NCI-H2196 treated with DMSO at 0.1 percent for 48 hours (cell line): Measurements from ENCODE around the gene SHC3.

Source experiments
- DNase-seq: peaks from one replicate; lab custom pipeline; 2025; ENCODE audit not compliant: unreplicated experiment; lab: John Stamatoyannopoulos, UW

Gene SHC3

GRCh38 chr9:89029788-89030187, 148.8 kb downstream of the SHC3 start:
- no peak for DNase-seq

- DNase-seq: no peak
Measured at GRCh38 chr9:89026876-89027275, 151.7 kb downstream of the SHC3 start.

GRCh38 chr9:89025553-89025952, 153.1 kb downstream of the SHC3 start:
- DNase-seq: no peak

- DNase-seq: no peak
Measured at GRCh38 chr9:89024727-89025126, 153.9 kb downstream of the SHC3 start.

DNA sequence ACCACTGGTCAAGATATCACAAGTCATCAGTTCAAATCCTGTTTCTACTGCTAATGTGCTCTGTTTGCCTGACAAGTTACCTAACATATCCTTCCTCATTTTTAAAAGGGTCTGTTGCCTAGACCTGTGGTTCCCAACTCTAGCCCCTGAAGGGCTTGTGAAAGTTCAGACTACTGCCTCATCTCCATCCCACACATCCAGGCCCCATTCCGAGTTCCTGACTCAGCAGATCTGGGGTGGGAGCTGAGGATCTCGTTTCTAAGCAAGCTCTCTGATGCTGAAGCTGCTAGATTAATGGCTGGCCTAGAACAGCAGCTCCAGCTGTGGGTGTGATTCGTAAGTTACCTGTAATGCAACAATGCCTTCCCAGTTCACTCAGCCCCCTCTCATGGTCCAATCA, 154.9 kb downstream of the SHC3 start:
- DNase-seq: no peak

DNA sequence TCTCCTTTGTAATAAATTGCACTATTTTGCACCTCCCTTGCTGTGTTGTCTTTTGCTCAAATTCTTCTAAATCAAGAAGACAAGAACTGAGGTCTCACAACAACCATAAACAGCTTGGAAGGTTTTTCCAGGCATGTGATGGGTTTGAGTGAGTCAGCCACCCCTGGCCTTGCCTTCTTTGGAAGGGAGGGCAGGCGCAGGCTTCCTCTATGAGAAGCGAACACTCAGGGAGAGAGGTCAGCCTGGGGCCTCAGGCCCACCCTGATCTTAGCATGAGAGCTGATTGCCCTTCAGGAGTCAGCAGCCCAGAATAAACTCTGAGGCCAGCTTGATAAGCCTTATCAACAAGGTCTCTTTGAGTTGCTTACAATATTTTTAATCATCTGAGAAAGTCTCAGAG, 155.7 kb downstream of the SHC3 start:
- no peak for DNase-seq

DNA sequence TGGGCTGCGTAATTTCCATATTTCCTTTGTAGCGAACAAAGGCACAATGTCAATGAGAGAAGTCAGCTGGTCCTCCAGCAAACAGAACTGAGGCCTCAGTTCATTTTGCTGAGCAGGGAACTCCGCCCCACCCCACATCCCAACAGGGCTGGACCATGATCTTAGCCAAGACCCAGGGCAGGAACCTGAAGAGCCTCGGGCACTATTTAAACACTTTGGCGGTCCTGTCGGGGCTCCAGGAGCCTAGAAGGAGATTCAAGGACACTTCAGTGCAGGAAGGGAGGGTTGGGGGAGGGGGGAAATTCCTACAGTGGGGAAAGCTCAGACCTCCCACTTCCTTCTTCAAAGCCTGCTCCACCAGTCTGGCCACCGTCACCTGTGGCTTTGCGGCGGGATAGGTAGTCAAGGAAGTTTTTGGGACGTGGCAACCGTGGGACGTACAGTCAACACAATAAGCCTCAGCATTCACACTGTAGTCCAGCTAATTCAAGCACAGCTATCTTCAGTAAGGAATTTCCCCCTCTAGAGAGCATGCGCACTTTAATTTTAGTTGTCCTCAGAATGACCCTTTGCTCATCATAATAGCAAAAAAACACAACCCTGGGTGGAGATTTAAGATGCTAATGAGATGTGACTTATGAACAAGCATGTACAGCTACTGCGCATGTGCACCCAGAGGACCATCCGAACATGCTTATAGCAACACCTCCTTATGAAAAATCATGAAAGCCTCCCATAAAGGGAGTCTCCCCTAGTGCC, 156.4 kb downstream of the SHC3 start:
- DNase-seq: no peak

DNA sequence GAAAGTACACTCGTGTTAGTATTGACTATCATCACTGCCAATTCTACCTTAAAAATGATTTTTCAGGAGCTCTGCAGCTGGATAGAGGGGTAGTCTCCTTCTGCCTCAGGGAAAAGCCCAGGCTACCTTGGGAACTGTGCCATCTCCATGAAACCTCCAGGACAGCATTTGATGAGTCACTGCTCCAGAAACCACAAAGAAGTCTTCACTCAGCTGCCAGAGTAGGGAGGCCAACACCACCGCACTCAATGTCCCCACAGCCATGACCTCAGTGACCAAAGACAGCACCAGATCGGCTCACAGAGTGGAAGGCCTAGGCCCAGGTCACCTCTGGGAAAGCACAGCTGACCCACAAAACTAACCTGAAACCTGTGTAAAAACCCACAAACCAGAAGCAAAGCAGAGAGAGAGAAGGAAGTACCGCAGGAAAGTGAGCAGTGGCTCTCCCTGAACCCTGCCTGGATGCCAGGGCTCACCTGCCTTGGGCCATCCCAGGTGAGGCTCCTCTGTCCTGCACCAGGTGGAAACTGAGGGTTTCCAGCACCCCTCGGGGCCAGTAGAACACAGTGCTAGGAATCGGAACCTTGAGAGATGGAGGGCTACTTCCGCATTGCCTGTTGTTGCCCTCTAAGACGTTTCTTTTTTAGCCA, 157.3 kb downstream of the SHC3 start:
- no peak for DNase-seq

- no peak for DNase-seq
Measured at GRCh38 chr9:89020754-89021153, 157.9 kb downstream of the SHC3 start.

GRCh38 chr9:89015336-89015735, 163.3 kb downstream of the SHC3 start:
- no peak for DNase-seq

GRCh38 chr9:89014153-89014552, 164.5 kb downstream of the SHC3 start:
- no peak for DNase-seq

DNA sequence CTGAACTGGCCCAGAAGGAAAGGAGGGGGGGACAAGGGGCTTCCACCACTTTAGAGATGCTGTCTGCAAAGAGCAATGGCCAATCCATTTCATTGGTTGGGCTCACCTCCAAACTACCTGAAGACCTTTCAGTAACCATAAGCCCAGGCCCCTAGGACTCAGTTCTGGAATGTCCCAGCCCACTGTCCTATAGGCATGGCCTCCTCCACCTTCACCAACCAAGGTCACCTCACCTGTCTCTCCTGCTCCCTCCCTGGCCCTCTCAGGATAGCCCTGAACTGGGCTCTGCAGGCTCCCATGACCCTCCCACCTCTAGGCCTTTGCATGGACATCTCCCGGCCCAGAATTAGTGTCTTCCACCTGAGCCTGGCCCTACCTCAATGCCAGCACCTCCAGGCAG, 165.0 kb downstream of the SHC3 start:
- no peak for DNase-seq

DNA sequence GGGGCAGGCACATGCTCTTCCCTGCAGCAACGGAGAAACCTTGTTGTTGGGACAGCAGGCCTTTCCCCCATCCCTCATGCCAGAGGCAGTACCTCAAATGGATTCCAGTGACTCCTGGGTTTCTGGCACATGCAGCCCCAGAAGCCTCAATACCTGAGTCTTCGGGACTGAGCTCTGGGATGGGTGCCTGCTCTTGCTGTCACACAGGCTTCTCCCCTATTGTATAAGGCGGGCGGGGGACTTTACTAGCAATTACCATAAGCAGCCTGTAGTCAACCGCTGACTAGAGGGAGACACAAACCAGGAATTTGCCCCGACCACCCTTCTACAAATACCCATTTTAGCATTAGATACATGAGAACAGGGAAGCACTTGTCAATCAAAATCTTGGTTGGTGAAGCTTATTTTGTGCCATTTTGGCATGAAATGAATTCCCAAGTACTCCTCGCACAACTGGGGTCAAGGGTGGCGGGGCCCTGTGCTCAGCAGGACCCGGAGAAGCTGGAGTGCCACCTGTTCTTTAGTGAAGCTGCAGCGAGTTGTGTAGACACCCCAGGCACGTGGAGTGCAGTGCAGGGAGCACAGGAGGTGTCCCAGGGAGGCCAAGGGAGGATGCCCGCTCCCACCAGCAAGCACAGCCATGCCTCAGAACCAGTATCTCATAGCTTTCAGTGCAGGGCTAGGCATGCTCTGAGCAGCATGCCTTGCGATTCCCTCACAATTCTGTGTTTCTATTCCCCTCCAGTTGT, 166.2 kb downstream of the SHC3 start:
- no peak for DNase-seq

- no peak for DNase-seq
Measured at GRCh38 chr9:89011683-89012082, 166.9 kb downstream of the SHC3 start.

- DNase-seq: no peak
Measured at GRCh38 chr9:89010526-89011111, 168.0 kb downstream of the SHC3 start.

DNA sequence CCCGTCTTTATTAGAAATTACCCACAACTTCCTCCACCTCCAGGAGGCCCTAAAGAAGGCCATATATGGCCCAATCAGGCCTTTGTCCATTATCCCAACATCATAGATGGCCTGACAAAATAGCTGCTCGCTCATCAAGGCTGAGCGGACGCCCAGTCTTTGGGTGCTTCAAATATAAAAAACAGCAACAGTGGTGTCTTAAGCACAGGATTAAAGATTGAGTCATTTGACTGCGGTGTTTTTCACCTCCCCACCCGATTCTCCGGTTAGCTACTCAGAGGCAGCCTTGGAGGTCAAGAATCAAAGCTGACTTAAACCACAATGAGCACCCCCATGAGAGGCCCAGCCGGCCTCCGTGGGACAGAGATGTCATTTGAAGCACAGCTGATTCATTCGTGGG, 168.6 kb downstream of the SHC3 start:
- no peak for DNase-seq

DNA sequence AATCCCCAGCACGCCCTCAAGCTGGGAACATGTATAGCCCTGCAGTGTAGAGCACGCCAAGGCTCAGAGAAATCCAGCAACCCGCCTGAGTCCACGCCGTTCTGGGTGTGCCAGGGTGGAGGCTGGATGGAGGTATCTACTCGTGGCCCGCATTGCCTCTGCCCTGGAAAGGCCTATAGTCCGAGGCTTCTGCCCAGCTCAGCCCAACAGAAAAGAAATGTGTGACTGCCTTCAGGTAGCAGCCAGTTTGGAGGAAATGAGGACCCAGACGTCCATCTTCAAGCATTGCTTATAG, 169.1 kb downstream of the SHC3 start:
- DNase-seq: no peak

DNA sequence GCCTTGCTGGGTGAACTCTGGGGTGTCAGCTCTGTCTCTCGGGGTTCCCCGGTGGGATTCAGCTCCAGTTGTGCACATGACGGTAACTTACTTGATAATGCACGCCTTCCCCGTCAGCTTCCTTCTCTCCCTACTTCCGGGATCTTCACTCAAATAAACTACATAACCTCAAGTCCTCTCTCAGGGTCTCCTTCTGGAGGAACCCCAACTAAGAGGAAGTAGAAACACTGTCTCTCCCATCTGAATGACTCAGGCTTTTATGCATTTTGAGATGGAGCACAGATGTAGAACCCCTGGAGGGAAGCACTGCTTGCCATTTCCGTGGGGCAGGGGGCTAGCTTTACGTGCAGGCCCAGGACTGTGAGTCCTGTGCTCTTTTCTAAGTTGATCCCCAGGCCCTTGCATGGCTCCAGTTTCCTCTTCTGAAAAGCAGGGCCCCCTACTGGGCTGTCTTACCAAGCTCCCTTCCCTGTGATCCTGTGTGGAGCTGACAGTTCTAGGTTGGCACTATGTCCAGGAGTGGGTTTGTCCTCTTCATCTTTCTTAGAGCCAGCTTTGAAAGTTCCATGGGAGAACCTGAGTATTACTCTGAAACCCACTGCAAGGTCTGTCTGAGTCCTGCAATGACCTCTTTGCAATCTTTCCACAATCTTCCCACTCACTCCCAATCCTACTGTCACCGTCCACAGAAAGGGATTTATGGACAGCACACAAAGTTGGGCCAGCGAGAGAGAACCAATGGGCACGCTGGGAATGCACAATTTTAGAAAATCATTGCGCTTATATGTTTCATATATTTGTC, 169.7 kb downstream of the SHC3 start:
- no peak for DNase-seq

GRCh38 chr9:89008055-89008743, 170.4 kb downstream of the SHC3 start:
- DNase-seq: no peak
